Testis (tissue), 2 donors: ENCODE data around the gene PTPN5.

Experiments
- POLR2A ChIP-seq: fragments of 450-650 bp; IDR thresholded peaks from one replicate; pipeline ENCODE4 v1.6.1; 2017; ENCODE audit warnings: antibody characterized with exemption, mild to moderate bottlenecking, moderate library complexity
- TF ChIP-seq, protein P1 (sequence below), 3 experiments: fragments of 450-650 bp in 2 of 3; fragments of 200-600 bp in 1 of 3; sonication (generic) in 1 of 3; IDR thresholded peaks; one replicate each; pipeline ENCODE4 v1.5.1; 2016 to 2019; ENCODE audit warnings: antibody characterized with exemption in 3 of 3, mild to moderate bottlenecking in 2 of 3, moderate library complexity in 1 of 3

DNA sequence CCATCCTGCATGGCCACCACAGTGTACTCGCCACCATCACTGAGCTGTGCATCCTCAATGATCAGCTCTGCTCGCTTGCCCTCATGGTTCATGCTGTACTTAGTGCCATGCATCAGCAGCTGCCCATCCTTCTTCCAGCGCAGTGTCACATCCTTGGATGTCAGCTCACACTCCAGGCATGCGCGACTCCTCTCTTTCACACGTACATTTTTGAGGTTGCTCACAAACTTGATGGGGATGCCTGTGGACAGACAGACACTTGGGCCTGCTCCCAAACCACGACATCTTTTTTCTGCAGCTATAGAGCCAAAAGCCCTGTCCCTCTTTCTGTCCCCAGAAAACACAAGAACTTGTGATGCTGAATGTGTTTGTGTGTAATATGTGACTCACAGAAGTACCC, 76.1 kb downstream of the PTPN5 start:
- TF ChIP-seq, protein P1, sequence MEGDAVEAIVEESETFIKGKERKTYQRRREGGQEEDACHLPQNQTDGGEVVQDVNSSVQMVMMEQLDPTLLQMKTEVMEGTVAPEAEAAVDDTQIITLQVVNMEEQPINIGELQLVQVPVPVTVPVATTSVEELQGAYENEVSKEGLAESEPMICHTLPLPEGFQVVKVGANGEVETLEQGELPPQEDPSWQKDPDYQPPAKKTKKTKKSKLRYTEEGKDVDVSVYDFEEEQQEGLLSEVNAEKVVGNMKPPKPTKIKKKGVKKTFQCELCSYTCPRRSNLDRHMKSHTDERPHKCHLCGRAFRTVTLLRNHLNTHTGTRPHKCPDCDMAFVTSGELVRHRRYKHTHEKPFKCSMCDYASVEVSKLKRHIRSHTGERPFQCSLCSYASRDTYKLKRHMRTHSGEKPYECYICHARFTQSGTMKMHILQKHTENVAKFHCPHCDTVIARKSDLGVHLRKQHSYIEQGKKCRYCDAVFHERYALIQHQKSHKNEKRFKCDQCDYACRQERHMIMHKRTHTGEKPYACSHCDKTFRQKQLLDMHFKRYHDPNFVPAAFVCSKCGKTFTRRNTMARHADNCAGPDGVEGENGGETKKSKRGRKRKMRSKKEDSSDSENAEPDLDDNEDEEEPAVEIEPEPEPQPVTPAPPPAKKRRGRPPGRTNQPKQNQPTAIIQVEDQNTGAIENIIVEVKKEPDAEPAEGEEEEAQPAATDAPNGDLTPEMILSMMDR (IDR thresholded peaks at IDR 0.05), result no peak
- TF ChIP-seq POLR2A, result no peak
